ENCODE measurements around the gene EPS8L2.
"Not testable (repeated sequence)": the region's sequence is repeated elsewhere in the genome, so short reads cannot be mapped to it uniquely, and the experiment has no call there.

The EPS8L2 gene

GRCh38 chr11:705646-706438 lies at the start of gene EPS8L2:
Gene EPS8L2, plus strand, starts transcription at chr11:706231. Its CDS starts 3,177 bp downstream, at chr11:709408.
- no peak for DNase-seq

GRCh38 chr11:656426-656825 lies 49.6 kb upstream of the EPS8L2 start:
- DNase-seq, result no peak

GRCh38 chr11:656866-657265 lies 49.2 kb upstream of the EPS8L2 start:
- no peak for DNase-seq

- no peak for DNase-seq
Measured at GRCh38 chr11:657691-658126, 48.3 kb upstream of the EPS8L2 start.

GRCh38 chr11:659532-660085 lies 46.4 kb upstream of the EPS8L2 start:
- no peak for DNase-seq

- DNase-seq, result no peak
Measured at GRCh38 chr11:660281-660680, 45.8 kb upstream of the EPS8L2 start.

- no peak for DNase-seq
Measured at GRCh38 chr11:660681-661444, 45.2 kb upstream of the EPS8L2 start.

GRCh38 chr11:662689-663274 lies 43.2 kb upstream of the EPS8L2 start:
- DNase-seq, result peak; percentile 15 to 22

- DNase-seq, result no peak
Measured at GRCh38 chr11:665062-665703, 40.8 kb upstream of the EPS8L2 start.

- no peak for DNase-seq
Measured at GRCh38 chr11:665704-666281, 40.2 kb upstream of the EPS8L2 start.

- no peak for DNase-seq
Measured at GRCh38 chr11:673866-674265, 32.2 kb upstream of the EPS8L2 start.

GRCh38 chr11:674406-674805 lies 31.6 kb upstream of the EPS8L2 start:
- DNase-seq, result no peak

GRCh38 chr11:678297-678696 lies 27.7 kb upstream of the EPS8L2 start:
- DNase-seq, result no peak

GRCh38 chr11:679271-680207 lies 26.5 kb upstream of the EPS8L2 start:
- no peak for DNase-seq

- DNase-seq, result no peak
Measured at GRCh38 chr11:680476-680875, 25.6 kb upstream of the EPS8L2 start.

- no peak for DNase-seq
Measured at GRCh38 chr11:680970-681369, 25.1 kb upstream of the EPS8L2 start.

- no peak for DNase-seq
Measured at GRCh38 chr11:686451-687243, 19.4 kb upstream of the EPS8L2 start.

GRCh38 chr11:687751-688150 lies 18.3 kb upstream of the EPS8L2 start:
- no peak for DNase-seq

GRCh38 chr11:688681-689080 lies 17.4 kb upstream of the EPS8L2 start:
- DNase-seq, result no peak

- DNase-seq, result no peak
Measured at GRCh38 chr11:689625-690024, 16.4 kb upstream of the EPS8L2 start.

- DNase-seq, result not testable (repeated sequence)
Measured at GRCh38 chr11:690244-690643, 15.8 kb upstream of the EPS8L2 start.
